ENCODE data around the gene UBE4B. TPM values are rescaled to one million over a fixed set of nuclear protein-coding genes. Genes with fewer than 3 reads are reported as not detected.

Gene UBE4B
- total and polyA plus RNA-seq, 2 of the 13 experiments (the other 11 are each of a cell fraction or from before 2014, with no cell fraction given) = 15.2 to 24.8 TPM

- TF ChIP-seq ZNF598 (CRISPR knock-in tag; IDR thresholded peaks at IDR 0.05; ENCODE audit: borderline replicate concordance) = peak; percentile 75; the same call in 1 of the 2 replicates
- no peak for TF ChIP-seq SMARCE1 (IDR thresholded peaks at IDR 0.05; ENCODE audit: borderline replicate concordance)
- TF ChIP-seq GATAD2A (CRISPR knock-in tag; IDR thresholded peaks at IDR 0.05) = peak; percentile 57; the same call in 1 of the 2 replicates
- TF ChIP-seq ZNF180 (CRISPR knock-in tag; IDR thresholded peaks at IDR 0.05; ENCODE audit: borderline replicate concordance, low read depth) = no peak; the same call in 1 of the 2 replicates
- peak; percentile 79 for TF ChIP-seq HDAC1 (CRISPR knock-in tag; IDR thresholded peaks at IDR 0.05)
- TF ChIP-seq FLYWCH1 (CRISPR knock-in tag; IDR thresholded peaks at IDR 0.05) = 0 out of 2 replicates have a peak, but pooled peaks have one; percentile 55
Observed at GRCh38 chr1:10209905-10210810, 177.4 kb downstream of the UBE4B start, which contains the start of gene KIF1B (continued).

GRCh38 chr1:10210841-10211804 lies 178.4 kb downstream of the UBE4B start:
- DNase-seq (ENCODE audit: low spot score) (peak; percentile 77), ATAC-seq (peak; percentile 41), FAIRE-seq (peak; percentile 51)
- in situ Hi-C loops (cut with HindIII; ENCODE audit: extremely low pct_ligation_motif_present, low pct_unique_long_range_greater_than_20kb) = no loop called here
- no peaks in the 10 kb centered on the region; a peak in 1 of 5 replicates for H3K27me3 ChIP-seq (ENCODE audit: control insufficient read depth in 1 of 2, insufficient read depth in 2 of 2, low read length in 2 of 2)
- CTCF ChIA-PET (ENCODE audit: low intra/inter-chr PET ratio, low total read pairs) = no interaction called here
- peaks cover 45% of the 10 kb centered on the region for H3K79me2 ChIP-seq (ENCODE audit: insufficient read depth, low read length)
- POLR2A ChIA-PET = interaction anchor here (0.7 to 1.6 kb wide), 16 partner anchors 8 to 268 kb away, joined by 3 to 6 read pairs (median 4); partner anchors contain the start of genes LZIC, NMNAT1 and PGD
- H3K9me3 ChIP-seq (ENCODE audit: low read length) = no peaks in the 10 kb centered on the region
- H2AFZ ChIP-seq (ENCODE audit: low read length) = no peak overlapping the region
- H3K9ac ChIP-seq (ENCODE audit: insufficient read depth, low read depth, low read length) = peak overlapping the region; percentile 88
- no peaks in the 10 kb centered on the region for H3K36me3 ChIP-seq (replicated peaks in 1 of 2; ENCODE audit: control insufficient read depth in 1 of 2, insufficient read depth in 2 of 2, low read length in 2 of 2)
- peaks cover 53% of the 10 kb centered on the region for H3K4me1 ChIP-seq (ENCODE audit: insufficient read depth, low read length)
- peak overlapping the region; percentile 89 to 93 (median 91) for H3K4me3 ChIP-seq (replicated peaks in 1 of 3; ENCODE audit: insufficient read depth in 1 of 3, low read depth in 2 of 3, low read length in 3 of 3)
- peak overlapping the region; percentile 86 for H3K27ac ChIP-seq (ENCODE audit: extremely low read length, insufficient read depth, low read length)
- WGBS (ENCODE audit: low lambda C conversion rate) = 1% methylated on average over 21 of the region's 69 CpGs
- peaks cover 28% of the 10 kb centered on the region for H4K20me1 ChIP-seq (ENCODE audit: insufficient read depth, low read length)
- TSS peak; percentile 66 for BruUV-seq (replicated peaks)
- intact Hi-C loops (cut with micrococcal nuclease; ENCODE audit: unreplicated experiment) = loop anchor here (2.0 to 5.0 kb wide), 3 partner anchors 18 to 218 kb away; no protein-coding TSS in a partner anchor
- H3K4me2 ChIP-seq (ENCODE audit: low read depth, low read length) = peak overlapping the region; percentile 90
- TF ChIP-seq ARID3A (IDR thresholded peaks at IDR 0.05; ENCODE audit: low read depth, low read length) (no peak), MED8 (CRISPR knock-in tag; IDR thresholded peaks at IDR 0.05; ENCODE audit: insufficient replicate concordance) (no peak), CHD2 (IDR thresholded peaks at IDR 0.05; ENCODE audit: low read depth, low read length) (0 out of 2 replicates have a peak, but pooled peaks have one; percentile 27), DZIP1 (CRISPR knock-in tag; IDR thresholded peaks at IDR 0.05) (no peak), ZNF605 (CRISPR knock-in tag; IDR thresholded peaks at IDR 0.05) (no peak), ZNF256 (CRISPR knock-in tag; conservative IDR thresholded peaks at IDR 0.05) (no peak)
- TF ChIP-seq, protein P1, sequence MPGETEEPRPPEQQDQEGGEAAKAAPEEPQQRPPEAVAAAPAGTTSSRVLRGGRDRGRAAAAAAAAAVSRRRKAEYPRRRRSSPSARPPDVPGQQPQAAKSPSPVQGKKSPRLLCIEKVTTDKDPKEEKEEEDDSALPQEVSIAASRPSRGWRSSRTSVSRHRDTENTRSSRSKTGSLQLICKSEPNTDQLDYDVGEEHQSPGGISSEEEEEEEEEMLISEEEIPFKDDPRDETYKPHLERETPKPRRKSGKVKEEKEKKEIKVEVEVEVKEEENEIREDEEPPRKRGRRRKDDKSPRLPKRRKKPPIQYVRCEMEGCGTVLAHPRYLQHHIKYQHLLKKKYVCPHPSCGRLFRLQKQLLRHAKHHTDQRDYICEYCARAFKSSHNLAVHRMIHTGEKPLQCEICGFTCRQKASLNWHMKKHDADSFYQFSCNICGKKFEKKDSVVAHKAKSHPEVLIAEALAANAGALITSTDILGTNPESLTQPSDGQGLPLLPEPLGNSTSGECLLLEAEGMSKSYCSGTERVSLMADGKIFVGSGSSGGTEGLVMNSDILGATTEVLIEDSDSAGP (CRISPR knock-in tag; IDR thresholded peaks at IDR 0.05; ENCODE audit: borderline replicate concordance) = no peak

Measured in HepG2 (cell line).